Measurements from ENCODE around the gene SLC43A2.
"Not testable (repeated sequence)": the region's sequence is repeated elsewhere in the genome, so short reads cannot be mapped to it uniquely, and the experiment has no call there.

GRCh38 chr17:1572646-1573045, 56.0 kb downstream of the SLC43A2 start:
- TF ChIP-seq EZH2 (IDR thresholded peaks at IDR 0.05; ENCODE audit: borderline replicate concordance, insufficient read depth, low read length, poor library complexity, severe bottlenecking); CTCF (IDR thresholded peaks at IDR 0.05; ENCODE audit: poor library complexity, severe bottlenecking); EP300 (conservative IDR thresholded peaks at IDR 0.05; ENCODE audit: poor library complexity, severe bottlenecking); POLR2AphosphoS5 (IDR thresholded peaks at IDR 0.05); TAF1 (IDR thresholded peaks at IDR 0.05; ENCODE audit: low read depth); REST (IDR thresholded peaks at IDR 0.05; ENCODE audit: borderline replicate concordance); MXI1 (conservative IDR thresholded peaks at IDR 0.05; ENCODE audit: poor library complexity, severe bottlenecking); SMC3 (conservative IDR thresholded peaks at IDR 0.05; ENCODE audit: poor library complexity): not testable (repeated sequence)
